SK-N-SH treated with all-trans-retinoic acid at 6 μM for 48 hours (cell line): ENCODE results near the gene ECI1.

Experiments
- ATAC-seq: fragments of 200-7000 bp; cut with Tn5 transposase; 3 replicates; pipeline ENCODE4 v1.9.1; 2020; ENCODE audit warnings: mild to moderate bottlenecking, moderate library complexity
- ARNTL ChIP-seq: fragments of 450-650 bp; formaldehyde crosslinking; IDR thresholded peaks from 2 replicates; pipeline ENCODE4 v1.5.0; 2020; ENCODE audit warnings: low read depth, mild to moderate bottlenecking, moderate library complexity, borderline replicate concordance
- BACH2 ChIP-seq: fragments of 250-450 bp; sonication (Bioruptor Pico); IDR thresholded peaks from 2 replicates; pipeline ENCODE4 v1.9.0; 2021; ENCODE audit warnings: mild to moderate bottlenecking, borderline replicate concordance
- CSDC2 ChIP-seq: fragments of 250-450 bp; sonication (Bioruptor Pico); IDR thresholded peaks from 2 replicates; pipeline ENCODE4 v1.5.0; 2020; ENCODE audit warnings: mild to moderate bottlenecking, moderate library complexity
- ESRRG ChIP-seq: fragments of 250-450 bp; sonication (Bioruptor Pico); IDR thresholded peaks from 2 replicates; pipeline ENCODE4 v1.6.1; 2021; ENCODE audit warnings: mild to moderate bottlenecking
- ISL1 ChIP-seq: fragments of 250-450 bp; sonication (Bioruptor Pico); IDR thresholded peaks from 2 replicates; pipeline ENCODE4 v2.1.2; 2022; ENCODE audit warnings: mild to moderate bottlenecking, moderate library complexity
- OSR1 ChIP-seq: fragments of 250-450 bp; sonication (Bioruptor Pico); IDR thresholded peaks from 2 replicates; pipeline ENCODE4 v1.8.0; 2022; ENCODE audit warnings: moderate library complexity, mild to moderate bottlenecking, inconsistent platforms
- POU6F1 ChIP-seq: fragments of 250-450 bp; sonication (Bioruptor Pico); IDR thresholded peaks from 2 replicates; pipeline ENCODE4 v1.8.0; 2021; ENCODE audit warnings: low read depth, mild to moderate bottlenecking, moderate library complexity, borderline replicate concordance
- PPARA ChIP-seq: fragments of 250-450 bp; sonication (Bioruptor Pico); IDR thresholded peaks from 2 replicates; pipeline ENCODE4 v1.5.0; 2020; ENCODE audit warnings: mild to moderate bottlenecking, borderline replicate concordance
- RARB ChIP-seq: fragments of 250-450 bp; sonication (Bioruptor Pico); IDR thresholded peaks from 2 replicates; pipeline ENCODE4 v1.8.0; 2021; ENCODE audit warnings: mild to moderate bottlenecking, moderate library complexity
- SNAI2 ChIP-seq: fragments of 250-450 bp; sonication (Bioruptor Pico); IDR thresholded peaks from 2 replicates; pipeline ENCODE4 v1.5.0; 2020; ENCODE audit warnings: mild to moderate bottlenecking, moderate library complexity
- TCF4 ChIP-seq: fragments of 250-450 bp; sonication (Bioruptor Pico); IDR thresholded peaks from 2 replicates; pipeline ENCODE4 v1.8.0; 2021; ENCODE audit warnings: mild to moderate bottlenecking, moderate library complexity, borderline replicate concordance
- ZC3H10 ChIP-seq: fragments of 250-450 bp; sonication (Bioruptor Pico); IDR thresholded peaks from 2 replicates; pipeline ENCODE4 v1.5.1; 2021; ENCODE audit warnings: mild to moderate bottlenecking, moderate library complexity
- ZFP3 ChIP-seq: fragments of 250-450 bp; sonication (Bioruptor Pico); IDR thresholded peaks from 2 replicates; pipeline ENCODE4 v1.5.0; 2020; ENCODE audit warnings: mild to moderate bottlenecking, moderate library complexity
- ZFP30 ChIP-seq: fragments of 450-650 bp; formaldehyde crosslinking; IDR thresholded peaks from 2 replicates; pipeline ENCODE4 v1.5.0; 2022; ENCODE audit warnings: mild to moderate bottlenecking, moderate library complexity
- ZNF565 ChIP-seq: fragments of 450-650 bp; formaldehyde crosslinking; conservative IDR thresholded peaks from 2 replicates; pipeline ENCODE4 v1.5.0; 2020; ENCODE audit warnings: low read depth, mild to moderate bottlenecking, moderate library complexity
- ZNF70 ChIP-seq: fragments of 450-650 bp; formaldehyde crosslinking; IDR thresholded peaks from 2 replicates; pipeline ENCODE4 v1.5.0; 2020; ENCODE audit warnings: mild to moderate bottlenecking, moderate library complexity
- ZNF8 ChIP-seq: fragments of 450-650 bp; formaldehyde crosslinking; IDR thresholded peaks from 2 replicates; pipeline ENCODE4 v1.5.0; 2020; ENCODE audit warnings: mild to moderate bottlenecking, moderate library complexity
- TF ChIP-seq, protein P1 (sequence below): fragments of 250-450 bp; sonication (Bioruptor Pico); IDR thresholded peaks from 2 replicates; pipeline ENCODE4 v1.5.0; 2020; ENCODE audit warnings: mild to moderate bottlenecking, moderate library complexity
- TF ChIP-seq, protein P2 (sequence below): fragments of 250-450 bp; sonication (Bioruptor Pico); IDR thresholded peaks from 2 replicates; pipeline ENCODE4 v1.8.0; 2020; ENCODE audit warnings: mild to moderate bottlenecking, moderate library complexity, borderline replicate concordance

Gene ECI1

GRCh38 chr16:2226918-2227317 is 24.5 kb downstream of the ECI1 start:
- TF ChIP-seq SNAI2 (CRISPR knock-in tag) (no peak), ZC3H10 (no peak), ZFP3 (CRISPR knock-in tag) (no peak), POU6F1 (CRISPR knock-in tag) (no peak), ZNF8 (CRISPR knock-in tag) (no peak), RARB (CRISPR knock-in tag) (no peak), ISL1 (no peak), ARNTL (no peak), PPARA (CRISPR knock-in tag) (no peak), OSR1 (CRISPR knock-in tag) (no peak), ZNF70 (no peak), ZFP30 (CRISPR knock-in tag) (no peak), TCF4 (no peak), BACH2 (CRISPR knock-in tag) (no peak), CSDC2 (CRISPR knock-in tag) (no peak), ESRRG (CRISPR knock-in tag) (no peak)
- TF ChIP-seq, protein P1, sequence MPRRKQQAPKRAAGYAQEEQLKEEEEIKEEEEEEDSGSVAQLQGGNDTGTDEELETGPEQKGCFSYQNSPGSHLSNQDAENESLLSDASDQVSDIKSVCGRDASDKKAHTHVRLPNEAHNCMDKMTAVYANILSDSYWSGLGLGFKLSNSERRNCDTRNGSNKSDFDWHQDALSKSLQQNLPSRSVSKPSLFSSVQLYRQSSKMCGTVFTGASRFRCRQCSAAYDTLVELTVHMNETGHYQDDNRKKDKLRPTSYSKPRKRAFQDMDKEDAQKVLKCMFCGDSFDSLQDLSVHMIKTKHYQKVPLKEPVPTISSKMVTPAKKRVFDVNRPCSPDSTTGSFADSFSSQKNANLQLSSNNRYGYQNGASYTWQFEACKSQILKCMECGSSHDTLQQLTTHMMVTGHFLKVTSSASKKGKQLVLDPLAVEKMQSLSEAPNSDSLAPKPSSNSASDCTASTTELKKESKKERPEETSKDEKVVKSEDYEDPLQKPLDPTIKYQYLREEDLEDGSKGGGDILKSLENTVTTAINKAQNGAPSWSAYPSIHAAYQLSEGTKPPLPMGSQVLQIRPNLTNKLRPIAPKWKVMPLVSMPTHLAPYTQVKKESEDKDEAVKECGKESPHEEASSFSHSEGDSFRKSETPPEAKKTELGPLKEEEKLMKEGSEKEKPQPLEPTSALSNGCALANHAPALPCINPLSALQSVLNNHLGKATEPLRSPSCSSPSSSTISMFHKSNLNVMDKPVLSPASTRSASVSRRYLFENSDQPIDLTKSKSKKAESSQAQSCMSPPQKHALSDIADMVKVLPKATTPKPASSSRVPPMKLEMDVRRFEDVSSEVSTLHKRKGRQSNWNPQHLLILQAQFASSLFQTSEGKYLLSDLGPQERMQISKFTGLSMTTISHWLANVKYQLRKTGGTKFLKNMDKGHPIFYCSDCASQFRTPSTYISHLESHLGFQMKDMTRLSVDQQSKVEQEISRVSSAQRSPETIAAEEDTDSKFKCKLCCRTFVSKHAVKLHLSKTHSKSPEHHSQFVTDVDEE (CRISPR knock-in tag), result no peak
- TF ChIP-seq, protein P2, sequence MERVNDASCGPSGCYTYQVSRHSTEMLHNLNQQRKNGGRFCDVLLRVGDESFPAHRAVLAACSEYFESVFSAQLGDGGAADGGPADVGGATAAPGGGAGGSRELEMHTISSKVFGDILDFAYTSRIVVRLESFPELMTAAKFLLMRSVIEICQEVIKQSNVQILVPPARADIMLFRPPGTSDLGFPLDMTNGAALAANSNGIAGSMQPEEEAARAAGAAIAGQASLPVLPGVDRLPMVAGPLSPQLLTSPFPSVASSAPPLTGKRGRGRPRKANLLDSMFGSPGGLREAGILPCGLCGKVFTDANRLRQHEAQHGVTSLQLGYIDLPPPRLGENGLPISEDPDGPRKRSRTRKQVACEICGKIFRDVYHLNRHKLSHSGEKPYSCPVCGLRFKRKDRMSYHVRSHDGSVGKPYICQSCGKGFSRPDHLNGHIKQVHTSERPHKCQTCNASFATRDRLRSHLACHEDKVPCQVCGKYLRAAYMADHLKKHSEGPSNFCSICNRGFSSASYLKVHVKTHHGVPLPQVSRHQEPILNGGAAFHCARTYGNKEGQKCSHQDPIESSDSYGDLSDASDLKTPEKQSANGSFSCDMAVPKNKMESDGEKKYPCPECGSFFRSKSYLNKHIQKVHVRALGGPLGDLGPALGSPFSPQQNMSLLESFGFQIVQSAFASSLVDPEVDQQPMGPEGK (CRISPR knock-in tag), result no peak
- TF ChIP-seq, all 23 proteins: peak for 0
- ATAC-seq, result no peak

DNA sequence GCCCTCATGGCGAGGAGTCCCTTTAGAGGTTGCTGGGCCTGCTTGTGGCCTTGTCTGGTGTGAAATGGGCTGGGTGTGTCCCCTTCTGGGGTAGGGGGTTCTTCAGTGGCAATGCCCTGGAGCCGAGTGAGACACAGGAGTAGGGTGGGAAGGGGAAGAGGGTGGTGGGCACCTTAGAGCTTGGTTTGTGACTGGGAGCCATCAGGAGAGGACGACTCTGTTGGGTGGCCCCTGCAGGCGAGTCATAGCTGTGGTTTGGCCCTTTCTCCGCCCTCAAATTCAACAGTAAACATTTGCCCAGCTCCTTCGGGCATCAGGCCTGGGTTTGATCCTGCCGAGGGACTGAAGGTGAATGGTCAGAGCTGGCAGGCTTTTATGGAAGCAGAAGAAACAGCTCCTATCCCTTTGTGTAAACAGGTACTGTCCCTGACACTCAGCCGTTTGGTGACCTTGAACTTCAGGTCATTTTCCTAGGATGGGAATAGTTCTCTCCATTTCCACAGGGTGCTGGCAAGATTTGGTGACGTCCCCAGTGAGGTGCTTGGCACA is 25.1 kb downstream of the ECI1 start:
- no peak for ATAC-seq
- no peak for TF ChIP-seq ARNTL
- TF ChIP-seq ZNF70, result no peak
- TF ChIP-seq ZFP3 (CRISPR knock-in tag), result no peak
- TF ChIP-seq SNAI2 (CRISPR knock-in tag), result no peak
- TF ChIP-seq, protein P2 (CRISPR knock-in tag), result no peak
- TF ChIP-seq ISL1, result no peak
- TF ChIP-seq RARB (CRISPR knock-in tag), result no peak
- no peak for TF ChIP-seq POU6F1 (CRISPR knock-in tag)
- TF ChIP-seq PPARA (CRISPR knock-in tag), result no peak
- TF ChIP-seq ZNF565 (CRISPR knock-in tag), result no peak
- TF ChIP-seq, protein P1 (CRISPR knock-in tag), result no peak
